Erythroblast (primary cell): ENCODE results near the gene WWP2.
"Not testable (repeated sequence)": the region's sequence is repeated elsewhere in the genome, so short reads cannot be mapped to it uniquely, and the experiment has no call there.

Source experiments
- GATA1 ChIP-seq: IDR thresholded peaks from 2 replicates; pipeline ENCODE4 v1.6.1; 2011; ENCODE audit warnings: low read depth, mild to moderate bottlenecking, control low read depth, low read length, moderate library complexity
- POLR2A ChIP-seq: IDR thresholded peaks from 2 replicates; pipeline ENCODE4 v1.6.1; 2011; ENCODE audit warnings: mild to moderate bottlenecking, low read length

- not testable (repeated sequence) for TF ChIP-seq POLR2A, GATA1
These were observed 4.8 kb upstream of the WWP2 start for GRCh38 chr16:69757375-69757774.
